K562 (cell line): ENCODE measurements around the gene OCSTAMP. TPM values are rescaled to one million over a fixed set of nuclear protein-coding genes. Genes with fewer than 3 reads are reported as not detected.

Experiments used
- ATAC-seq: fragments of 200-7000 bp; cut with Tn5 transposase; 3 replicates; pipeline ENCODE4 v1.9.1; 2020; ENCODE audit warnings: moderate library complexity
- BruUV-seq: library from RNA; stranded (reverse); fragments of 400-500 nt; replicated peaks from 2 replicates; lab custom pipeline; 2021; lab: Mats Ljungman, UMichigan
- CTCF ChIA-PET: fragments of 300-600 bp; formaldehyde crosslinking; extraction: SDS; loops from one replicate; lab custom pipeline; 2021; ENCODE audit warnings: low intra/inter-chr PET ratio; lab: Yijun Ruan, JAX
- POLR2A ChIA-PET: fragments of 300-600, 350-650 bp; sonication (Branson Sonifier 250); formaldehyde crosslinking; extraction: SDS; loops from one replicate; lab custom pipeline; 2021; ENCODE audit warnings: antibody characterized with exemption, inconsistent platforms; lab: Yijun Ruan, JAX
- DNase-seq, 4 experiments: peaks; one replicate each; pipeline versions ENCODE4 v3.0.0 to v3.0.0-alpha.2; 2011 to 2018; ENCODE audit warnings: low spot score in 3 of 4, mixed read lengths in 3 of 4; ENCODE audit errors: extremely low read depth in 1 of 4
- FAIRE-seq: peaks from 2 replicates; lab custom pipeline; 2011; peaks lifted over from hg19 to GRCh38; lab: Jason Lieb, UNC
- H2AFZ ChIP-seq: 2 replicates; pipeline ENCODE4 v1.6.0; 2011; ENCODE audit warnings: low read depth, low read length, control low read depth, inconsistent platforms
- H3K27ac ChIP-seq: fragments of 200-600 bp; 3 replicates; pipeline ENCODE4 v1.8.0; 2011; ENCODE audit warnings: low read depth, mild to moderate bottlenecking, control low read depth, inconsistent platforms, low read length, moderate library complexity, mixed read lengths; ENCODE audit errors: extremely low read depth
- H3K27me3 ChIP-seq, 2 experiments: fragments of 300-600 bp in 1 of 2; 2 replicates in 1 of 2; 3 replicates in 1 of 2; pipeline versions ENCODE4 v1.6.0 to v1.8.0; 2011; ENCODE audit warnings: inconsistent platforms in 2 of 2, low read length in 2 of 2, mild to moderate bottlenecking in 1 of 2, mixed read lengths in 1 of 2, moderate library complexity in 1 of 2; ENCODE audit not compliant: control insufficient read depth in 2 of 2, insufficient read depth in 2 of 2
- H3K36me3 ChIP-seq: fragments of 300-600 bp; 3 replicates; pipeline ENCODE4 v1.8.0; 2011; ENCODE audit warnings: mild to moderate bottlenecking, low read length, inconsistent platforms; ENCODE audit not compliant: control insufficient read depth, insufficient read depth
- H3K4me1 ChIP-seq, 2 experiments: fragments of 200-600 bp in 1 of 2; replicated peaks in 1 of 2; 2 replicates in 1 of 2; 3 replicates in 1 of 2; pipeline versions ENCODE4 v1.5.1 to v1.8.0; 2011; ENCODE audit warnings: inconsistent platforms in 2 of 2, low read length in 2 of 2, mild to moderate bottlenecking in 1 of 2, mixed read lengths in 1 of 2, moderate library complexity in 1 of 2; ENCODE audit not compliant: control insufficient read depth in 2 of 2, insufficient read depth in 2 of 2
- H3K4me2 ChIP-seq: 2 replicates; pipeline ENCODE4 v1.6.1; 2011; ENCODE audit warnings: low read length, control low read depth, inconsistent platforms, mixed read lengths; ENCODE audit not compliant: insufficient read depth
- H3K4me3 ChIP-seq: fragments of 200-600 bp; sonication (generic), shearing (Covaris generic); 2 replicates; pipeline ENCODE4 v1.5.1; 2016; ENCODE audit warnings: control low read depth, inconsistent platforms
- H3K79me2 ChIP-seq: fragments of 200-600 bp; 3 replicates; pipeline ENCODE4 v1.8.0; 2011; ENCODE audit warnings: low read length, inconsistent platforms; ENCODE audit not compliant: control insufficient read depth, insufficient read depth
- H3K9ac ChIP-seq, 2 experiments: 2 replicates each; pipeline versions ENCODE4 v1.6.0 to v1.6.1; 2011; ENCODE audit warnings: low read depth in 2 of 2, low read length in 2 of 2, control low read depth in 1 of 2, inconsistent platforms in 1 of 2, mild to moderate bottlenecking in 1 of 2, mixed read lengths in 1 of 2; ENCODE audit not compliant: insufficient read depth in 1 of 2
- H3K9me1 ChIP-seq: one replicate; pipeline ENCODE4 v1.6.0; 2011; ENCODE audit warnings: inconsistent platforms, mild to moderate bottlenecking, low read length, moderate library complexity; ENCODE audit not compliant: control insufficient read depth, insufficient read depth
- H3K9me3 ChIP-seq: replicated peaks from 2 replicates; pipeline ENCODE4 v1.5.1; 2011; ENCODE audit warnings: low read depth, low read length, inconsistent platforms; ENCODE audit not compliant: control insufficient read depth, insufficient read depth
- H4K20me1 ChIP-seq: replicated peaks from 2 replicates; pipeline ENCODE4 v1.6.1; 2011; ENCODE audit warnings: low read length, inconsistent platforms, mixed read lengths; ENCODE audit not compliant: control insufficient read depth, insufficient read depth
- EWSR1 ChIP-seq: fragments of 450-650 bp; IDR thresholded peaks from 2 replicates; pipeline ENCODE4 v1.6.1; 2018; ENCODE audit warnings: borderline replicate concordance, mild to moderate bottlenecking, low read depth, moderate library complexity; ENCODE audit not compliant: partially characterized antibody
- SMARCA4 ChIP-seq: fragments of 450-650 bp; IDR thresholded peaks from 2 replicates; pipeline ENCODE4 v1.6.1; 2016
- ZNF253 ChIP-seq: fragments of 250-450 bp; sonication (Bioruptor Pico); conservative IDR thresholded peaks from 2 replicates; pipeline ENCODE4 v1.6.1; 2021; ENCODE audit warnings: mild to moderate bottlenecking
- ZNF316 ChIP-seq: fragments of 450-650 bp; IDR thresholded peaks from 2 replicates; pipeline ENCODE4 v1.6.1; 2016
- ZNF589 ChIP-seq: fragments of 200-800 bp; sonication (Bioruptor generic); IDR thresholded peaks from 2 replicates; pipeline ENCODE4 v1.6.1; 2016; ENCODE audit warnings: low read depth, missing genetic modification characterization, missing compliant biosample characterization
- WGBS: fragments of 100-300 bp; shearing (Covaris generic); methylation state at CpG from one replicate; pipeline ENCODE4 v1.1.6; 2016; ENCODE audit warnings: low coverage, mixed read lengths; ENCODE audit not compliant: insufficient coverage; ENCODE audit errors: missing lambda C conversion rate; 5-methylcytosine and 5-hydroxymethylcytosine counted together
- in situ Hi-C: fragments of 300-500 bp; cut with MboI; formaldehyde crosslinking; loops from 4 replicates; pipeline ENCODE4 v1.15.0; 2018; ENCODE audit warnings: inconsistent platforms, mixed read lengths
- intact Hi-C: fragments of 100-400 bp; cut with micrococcal nuclease; formaldehyde crosslinking; loops from 2 replicates; pipeline ENCODE4 v1.14.2; 2022
- polyA plus RNA-seq, 8 experiments: library from polyadenylated mRNA; depleted of rRNA in 4 of 8; stranded (reverse) in 5 of 8; unstranded in 3 of 8; fragments of >200 nt; fragmentation: Nextera tagmentation in 2 of 8; fragmentation: Illumina TruSeq in 1 of 8; extraction: Ambion mirVana in 2 of 8; extraction: Trizol in 1 of 8; gene quantifications; 2 replicates each; pipeline versions ENCODE4 v1.2.1 to v1.2.3, GENCODE V29; 2011 to 2014; ENCODE audit warnings: inconsistent platforms in 1 of 8, missing spikeins in 1 of 8
- total RNA-seq, 7 experiments: library from RNA; depleted of rRNA in 6 of 7; stranded (reverse); fragments of >200 nt in 6 of 7; fragmentation: Illumina TruSeq in 2 of 7; extraction: Trizol in 2 of 7; gene quantifications; 2 replicates each; pipeline versions ENCODE4 v1.2.1 to v1.2.3, GENCODE V29; 2011 to 2021; ENCODE audit warnings: low replicate concordance in 1 of 7
- TF ChIP-seq, protein P1 (sequence below): fragments of 150-350 bp; conservative IDR thresholded peaks from 2 replicates; pipeline ENCODE4 v1.6.1; 2014; ENCODE audit warnings: low read length

Gene OCSTAMP
- total and polyA plus RNA-seq, 9 of the 15 experiments (the other 6 are each of a cell fraction or from before 2014, with no cell fraction given) = not detected

GRCh38 chr20:46548688-46549087, 1.8 kb downstream of the OCSTAMP start:
- POLR2A ChIA-PET = interaction anchor here (0.7 kb wide), 1 partner anchor 134 kb away, joined by 3 read pairs; no protein-coding TSS in a partner anchor
- CTCF ChIA-PET = no interaction called here
- Histone ChIP-seq H2AFZ (no peak overlapping the region), H3K4me2 (no peak overlapping the region), H4K20me1 (no peaks in the 10 kb centered on the region), H3K27me3 (peaks cover 3 to 35% of the 10 kb centered on the region in 2 experiments; a peak in 3 of 5 replicates), H3K27ac (no peak overlapping the region), H3K36me3 (no peaks in the 10 kb centered on the region), H3K4me1 (peaks cover 5 to 9% of the 10 kb centered on the region in 2 experiments; a peak in 1 of 5 replicates), H3K79me2 (no peaks in the 10 kb centered on the region), H3K9me3 (no peaks in the 10 kb centered on the region), H3K4me3 (no peak overlapping the region), H3K9me1 (no peaks in the 10 kb centered on the region), H3K9ac (no peak overlapping the region)
- BruUV-seq = no TSS peak
- FAIRE-seq = no peak
- intact Hi-C loops (no loop called here), in situ Hi-C loops (no loop called here)
- WGBS = 4% methylated on average over 5 of the region's 5 CpGs
- no peak for ATAC-seq
- DNase-seq = no peak
- TF ChIP-seq SMARCA4 (no peak), ZNF253 (CRISPR knock-in tag) (no peak), ZNF589 (no peak), EWSR1 (no peak), ZNF316 (peak; percentile 50)
- TF ChIP-seq, protein P1, sequence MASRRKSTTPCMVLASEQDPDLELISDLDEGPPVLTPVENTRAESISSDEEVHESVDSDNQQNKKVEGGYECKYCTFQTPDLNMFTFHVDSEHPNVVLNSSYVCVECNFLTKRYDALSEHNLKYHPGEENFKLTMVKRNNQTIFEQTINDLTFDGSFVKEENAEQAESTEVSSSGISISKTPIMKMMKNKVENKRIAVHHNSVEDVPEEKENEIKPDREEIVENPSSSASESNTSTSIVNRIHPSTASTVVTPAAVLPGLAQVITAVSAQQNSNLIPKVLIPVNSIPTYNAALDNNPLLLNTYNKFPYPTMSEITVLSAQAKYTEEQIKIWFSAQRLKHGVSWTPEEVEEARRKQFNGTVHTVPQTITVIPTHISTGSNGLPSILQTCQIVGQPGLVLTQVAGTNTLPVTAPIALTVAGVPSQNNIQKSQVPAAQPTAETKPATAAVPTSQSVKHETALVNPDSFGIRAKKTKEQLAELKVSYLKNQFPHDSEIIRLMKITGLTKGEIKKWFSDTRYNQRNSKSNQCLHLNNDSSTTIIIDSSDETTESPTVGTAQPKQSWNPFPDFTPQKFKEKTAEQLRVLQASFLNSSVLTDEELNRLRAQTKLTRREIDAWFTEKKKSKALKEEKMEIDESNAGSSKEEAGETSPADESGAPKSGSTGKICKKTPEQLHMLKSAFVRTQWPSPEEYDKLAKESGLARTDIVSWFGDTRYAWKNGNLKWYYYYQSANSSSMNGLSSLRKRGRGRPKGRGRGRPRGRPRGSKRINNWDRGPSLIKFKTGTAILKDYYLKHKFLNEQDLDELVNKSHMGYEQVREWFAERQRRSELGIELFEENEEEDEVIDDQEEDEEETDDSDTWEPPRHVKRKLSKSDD = no peak
